WI38 (cell line): Measurements from ENCODE around the gene PDE4DIP.
"Not testable (repeated sequence)": the region's sequence is repeated elsewhere in the genome, so short reads cannot be mapped to it uniquely, and the experiment has no call there.

Experiments
- H3K4me3 ChIP-seq: 2 replicates; pipeline ENCODE4 v1.5.1; 2011; ENCODE audit warnings: low read depth, mild to moderate bottlenecking, control low read depth, low read length

Gene PDE4DIP

DNA sequence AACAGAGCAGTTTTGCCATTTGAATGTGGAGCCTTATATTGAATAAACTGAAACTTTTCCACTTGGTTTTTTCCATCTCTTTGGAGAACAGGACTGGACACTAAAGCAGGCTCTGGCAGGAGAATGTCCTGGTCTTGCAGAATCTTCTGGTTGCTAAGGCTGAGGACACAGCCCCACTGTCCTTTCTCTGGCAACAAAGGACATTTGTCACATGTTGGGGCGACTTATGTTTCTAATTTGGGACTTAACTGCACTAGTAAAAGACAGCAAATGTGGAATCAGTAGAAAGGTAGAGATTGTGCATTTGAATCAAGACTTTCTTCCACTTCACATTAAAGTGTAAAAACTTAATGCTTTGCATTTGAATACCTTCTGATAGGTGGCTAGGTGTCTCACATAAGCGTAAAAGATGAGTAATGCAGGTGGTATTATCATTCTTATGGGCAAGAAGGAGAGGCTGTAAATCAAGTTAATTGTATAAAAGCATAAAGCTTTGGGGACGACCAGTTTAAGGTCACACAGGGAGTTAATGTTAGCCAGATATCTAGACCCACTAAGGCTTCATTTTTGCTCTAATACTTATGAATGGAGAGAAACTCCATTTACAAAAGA lies 74.7 kb downstream of the PDE4DIP start:
- not testable (repeated sequence) for H3K4me3 ChIP-seq

DNA sequence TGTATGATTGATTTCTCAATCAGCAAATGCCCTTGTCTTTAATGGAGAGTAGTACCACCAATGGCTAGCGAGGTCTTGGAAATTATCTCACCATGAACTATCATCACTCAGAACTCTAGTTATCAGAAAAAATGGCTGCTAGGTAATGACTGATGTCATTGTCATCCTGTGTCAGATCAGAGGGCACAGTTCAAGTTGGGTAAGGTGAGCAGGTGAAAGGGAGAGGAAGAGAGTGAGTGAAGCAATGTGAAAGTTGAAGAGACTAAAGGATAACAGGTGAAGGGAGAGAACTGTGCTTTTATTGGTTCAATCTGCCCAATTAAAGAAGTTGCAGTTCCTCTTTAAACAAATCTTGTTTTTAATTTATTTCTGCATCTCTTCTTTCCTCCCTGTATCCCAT lies 76.8 kb downstream of the PDE4DIP start:
- not testable (repeated sequence) for H3K4me3 ChIP-seq

DNA sequence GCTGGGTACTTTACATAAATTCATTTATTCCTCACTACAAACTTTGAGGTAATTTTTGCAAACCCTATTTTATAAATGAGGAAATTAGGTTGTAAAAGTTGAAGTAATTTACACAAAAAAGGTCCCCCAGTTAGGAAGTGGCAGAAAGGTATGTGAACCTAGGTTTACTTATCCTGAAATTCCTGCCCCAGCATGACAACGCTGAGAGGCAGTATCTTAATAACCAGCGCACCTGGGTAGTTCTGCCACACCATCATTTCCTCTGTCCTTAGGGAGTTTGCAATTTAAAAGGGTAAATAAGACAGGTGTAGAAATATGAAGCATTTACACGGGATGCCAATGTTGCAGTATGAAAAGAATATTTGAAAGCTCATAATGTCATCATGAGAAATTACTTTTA lies 79.6 kb downstream of the PDE4DIP start:
- not testable (repeated sequence) for H3K4me3 ChIP-seq

DNA sequence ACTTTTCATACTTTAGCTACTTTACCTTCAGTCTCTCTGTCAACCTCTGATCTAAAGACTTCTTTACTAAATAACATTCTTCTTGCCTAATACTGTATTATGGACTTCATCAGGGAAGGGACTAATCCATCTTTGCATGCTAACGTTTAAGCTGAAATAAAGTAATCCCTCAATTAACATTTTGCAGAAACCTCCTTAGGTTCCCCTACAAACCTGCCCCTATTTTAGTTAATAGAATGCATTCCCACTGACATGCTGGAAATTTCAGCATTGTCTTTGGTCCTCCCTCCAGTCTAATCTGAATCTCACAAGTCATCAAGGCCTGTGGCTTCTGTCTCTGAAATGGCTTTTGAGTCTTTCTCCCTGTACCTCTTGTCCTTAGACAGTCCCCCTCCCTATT lies 83.4 kb downstream of the PDE4DIP start:
- H3K4me3 ChIP-seq, result not testable (repeated sequence)

DNA sequence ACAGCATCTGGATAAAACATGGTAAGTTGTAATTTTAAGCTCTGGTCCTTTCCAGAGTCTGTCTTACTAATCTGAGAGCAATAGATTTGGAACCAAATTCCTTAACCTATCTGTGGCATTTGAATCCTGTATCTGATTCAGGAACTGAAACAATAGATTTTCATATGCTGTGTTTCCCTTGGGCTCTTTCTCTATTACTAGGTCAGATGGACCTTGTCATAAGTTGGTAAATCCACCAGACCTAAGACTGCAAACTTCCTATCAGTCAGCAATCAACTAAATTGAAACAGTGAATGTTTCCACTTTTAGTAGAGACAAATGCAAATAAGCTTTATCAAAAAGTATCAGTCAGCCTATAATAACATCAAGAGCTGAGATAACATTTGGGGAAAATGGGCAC lies 85.0 kb downstream of the PDE4DIP start:
- not testable (repeated sequence) for H3K4me3 ChIP-seq

DNA sequence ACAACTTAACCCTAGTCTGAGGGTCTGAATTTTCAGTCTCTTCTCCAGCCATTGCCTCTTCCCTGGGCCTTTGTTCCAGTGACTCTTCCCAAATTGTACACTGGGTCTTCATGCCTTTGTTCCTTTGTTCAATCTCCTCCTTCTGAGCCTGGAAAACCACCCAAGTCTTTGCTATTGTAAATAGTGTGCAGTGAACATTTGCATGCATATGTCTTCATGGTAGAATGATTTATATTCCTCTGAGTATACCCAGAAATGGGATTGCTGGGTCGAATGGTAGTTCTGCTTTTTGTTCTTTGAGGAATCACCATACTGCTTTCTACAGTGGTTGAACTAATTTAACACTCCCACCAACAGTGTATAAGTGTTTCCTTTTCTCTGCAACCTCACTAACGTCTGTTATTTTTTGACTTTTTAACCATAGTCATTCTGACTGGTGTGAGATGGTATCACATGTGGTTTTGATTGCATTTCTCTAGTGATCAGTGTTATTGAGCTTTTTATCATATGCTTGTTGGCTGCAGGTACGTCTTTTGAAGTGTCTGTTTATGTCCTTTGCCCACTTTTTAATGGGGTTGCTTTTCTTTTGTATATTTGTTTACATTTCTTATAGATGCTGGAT lies 91.3 kb downstream of the PDE4DIP start:
- not testable (repeated sequence) for H3K4me3 ChIP-seq

DNA sequence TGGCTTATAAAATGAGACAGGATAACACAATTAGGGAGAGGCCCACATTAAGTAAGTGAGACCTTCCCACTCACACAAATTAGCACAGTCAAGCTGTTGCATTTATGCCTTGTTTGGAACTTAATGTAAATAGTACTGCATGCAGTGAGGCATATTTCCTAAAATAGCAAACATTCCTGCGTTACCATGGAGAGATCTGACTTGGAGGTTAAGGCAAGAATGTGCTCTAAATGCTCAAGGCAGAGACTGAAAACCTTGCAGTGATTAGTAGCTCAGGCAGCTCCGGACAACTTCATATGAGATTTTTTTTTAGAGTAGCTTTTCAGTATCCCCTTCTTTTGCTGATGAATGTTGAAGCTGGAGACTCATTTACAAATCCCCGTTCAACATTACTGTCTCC lies 98.7 kb downstream of the PDE4DIP start:
- not testable (repeated sequence) for H3K4me3 ChIP-seq

DNA sequence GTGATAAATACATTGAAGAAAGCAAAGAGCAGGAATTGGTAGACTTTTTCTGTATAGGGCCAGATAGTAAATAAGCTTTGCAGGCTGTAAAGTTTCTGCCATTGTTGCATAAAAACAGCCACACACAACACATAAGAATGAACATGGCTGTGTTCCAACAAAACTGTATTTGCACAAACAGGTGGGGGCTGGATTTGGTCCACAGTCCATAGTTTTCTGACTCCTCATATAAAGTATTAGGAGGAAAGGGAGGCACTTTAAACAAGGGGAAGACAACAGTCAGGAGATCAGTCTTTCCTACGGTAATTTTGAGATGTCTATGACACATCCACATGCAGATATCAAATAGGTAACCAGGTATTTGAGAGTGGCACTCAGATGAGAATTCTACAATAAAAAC lies 100.9 kb downstream of the PDE4DIP start:
- H3K4me3 ChIP-seq, result not testable (repeated sequence)

DNA sequence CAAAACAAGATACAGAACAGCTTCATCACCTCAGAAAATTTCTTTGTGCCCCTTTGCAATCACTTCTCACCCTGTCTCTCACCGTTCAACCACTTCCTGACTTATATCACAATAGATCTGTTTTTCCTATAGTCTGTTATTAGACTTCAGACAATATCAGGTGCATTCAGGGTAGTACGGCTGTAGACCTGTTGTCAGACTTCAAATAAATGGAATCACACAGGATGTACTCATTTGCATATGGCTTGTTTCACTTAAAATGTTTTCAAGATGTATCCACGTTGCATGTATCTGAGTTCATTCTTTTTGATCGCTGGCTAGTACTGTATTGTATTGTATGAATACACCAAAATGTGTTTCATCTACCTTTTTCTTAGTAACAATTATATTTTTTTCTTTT lies 104.5 kb downstream of the PDE4DIP start:
- not testable (repeated sequence) for H3K4me3 ChIP-seq

DNA sequence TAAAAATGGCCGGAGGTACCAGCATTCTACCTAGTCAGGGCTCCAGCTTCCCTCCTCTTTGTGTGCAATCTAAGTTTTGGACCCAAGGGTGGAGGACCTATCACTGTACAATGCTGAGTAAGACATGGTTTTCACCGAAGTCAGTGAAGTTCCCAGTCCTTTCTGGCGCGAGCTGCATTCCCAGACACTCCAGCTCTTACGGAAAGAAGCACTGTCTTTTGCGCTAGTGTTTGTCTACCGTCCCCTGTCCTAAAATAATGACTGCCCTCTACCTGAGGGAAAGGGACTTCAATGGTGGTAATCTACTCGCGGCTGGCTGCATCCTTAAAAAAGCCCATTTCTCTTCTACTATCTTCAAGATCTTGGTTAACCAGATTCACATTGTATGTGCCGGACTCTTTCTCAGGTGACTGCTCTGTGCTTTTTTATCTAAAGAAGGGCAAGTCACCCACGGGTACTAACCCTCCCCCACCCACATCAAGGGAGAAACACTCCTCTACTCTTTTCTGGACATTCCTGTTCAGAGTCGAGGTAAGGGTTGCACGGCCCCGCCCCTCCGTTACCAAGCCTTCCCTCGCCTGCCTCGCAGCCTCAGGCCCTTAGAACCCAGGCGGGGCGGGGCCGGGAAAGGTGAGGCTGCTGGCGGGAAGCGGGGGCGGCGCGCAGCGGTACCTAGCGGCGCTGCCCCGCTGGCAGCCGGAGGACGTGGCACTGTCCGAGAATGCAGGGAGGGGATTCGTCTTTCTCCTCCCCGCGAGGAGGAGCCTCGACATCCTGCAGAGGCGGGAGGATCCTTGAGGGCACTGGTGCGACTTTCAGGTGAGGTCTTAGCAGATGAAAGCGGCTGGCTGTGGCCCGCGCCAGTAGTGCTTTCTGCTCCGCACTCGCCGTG lies 107.4 kb downstream of the PDE4DIP start:
- peak overlapping the region; percentile 59 for H3K4me3 ChIP-seq

DNA sequence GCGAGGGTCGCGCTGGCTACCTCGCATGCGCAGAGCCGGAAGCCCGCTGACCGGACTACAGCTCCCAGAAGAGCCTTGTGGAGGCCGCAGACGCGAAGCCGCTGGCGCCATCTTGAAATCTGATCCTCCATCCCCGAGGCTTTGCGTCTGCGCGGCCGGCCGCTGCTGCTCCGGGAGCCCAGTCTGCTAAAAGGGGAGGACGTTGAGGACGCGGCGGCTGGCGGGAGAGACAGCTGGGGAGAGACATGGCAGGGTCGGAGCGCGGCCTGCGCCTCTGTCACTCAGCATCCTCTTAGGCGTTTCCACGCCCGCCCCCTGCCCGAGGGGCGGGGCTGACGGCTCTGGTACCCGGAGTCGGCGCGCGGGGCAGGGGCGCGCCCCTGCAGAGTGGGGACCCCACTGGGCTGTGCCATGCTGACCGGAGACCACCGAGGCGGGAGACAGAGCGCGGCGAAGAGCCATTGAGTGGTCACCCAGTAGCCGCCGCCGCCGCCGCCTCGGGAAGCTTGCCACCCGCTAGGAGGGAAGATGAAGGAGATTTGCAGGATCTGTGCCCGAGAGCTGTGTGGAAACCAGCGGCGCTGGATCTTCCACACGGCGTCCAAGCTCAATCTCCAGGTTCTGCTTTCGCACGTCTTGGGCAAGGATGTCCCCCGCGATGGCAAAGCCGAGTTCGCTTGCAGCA lies 108.2 kb downstream of the PDE4DIP start:
- peak overlapping the region; percentile 68 for H3K4me3 ChIP-seq

DNA sequence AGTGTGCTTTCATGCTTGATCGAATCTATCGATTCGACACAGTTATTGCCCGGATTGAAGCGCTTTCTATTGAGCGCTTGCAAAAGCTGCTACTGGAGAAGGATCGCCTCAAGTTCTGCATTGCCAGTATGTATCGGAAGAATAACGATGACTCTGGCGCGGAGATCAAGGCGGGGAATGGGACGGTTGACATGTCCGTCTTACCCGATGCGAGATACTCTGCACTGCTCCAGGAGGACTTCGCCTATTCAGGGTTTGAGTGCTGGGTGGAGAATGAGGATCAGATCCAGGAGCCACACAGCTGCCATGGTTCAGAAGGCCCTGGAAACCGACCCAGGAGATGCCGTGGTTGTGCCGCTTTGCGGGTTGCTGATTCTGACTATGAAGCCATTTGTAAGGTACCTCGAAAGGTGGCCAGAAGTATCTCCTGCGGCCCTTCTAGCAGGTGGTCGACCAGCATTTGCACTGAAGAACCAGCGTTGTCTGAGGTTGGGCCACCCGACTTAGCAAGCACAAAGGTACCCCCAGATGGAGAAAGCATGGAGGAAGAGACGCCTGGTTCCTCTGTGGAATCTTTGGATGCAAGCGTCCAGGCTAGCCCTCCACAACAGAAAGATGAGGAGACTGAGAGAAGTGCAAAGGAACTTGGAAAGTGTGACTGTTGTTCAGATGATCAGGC lies 108.8 kb downstream of the PDE4DIP start:
- H3K4me3 ChIP-seq, result peak overlapping the region; percentile 68

DNA sequence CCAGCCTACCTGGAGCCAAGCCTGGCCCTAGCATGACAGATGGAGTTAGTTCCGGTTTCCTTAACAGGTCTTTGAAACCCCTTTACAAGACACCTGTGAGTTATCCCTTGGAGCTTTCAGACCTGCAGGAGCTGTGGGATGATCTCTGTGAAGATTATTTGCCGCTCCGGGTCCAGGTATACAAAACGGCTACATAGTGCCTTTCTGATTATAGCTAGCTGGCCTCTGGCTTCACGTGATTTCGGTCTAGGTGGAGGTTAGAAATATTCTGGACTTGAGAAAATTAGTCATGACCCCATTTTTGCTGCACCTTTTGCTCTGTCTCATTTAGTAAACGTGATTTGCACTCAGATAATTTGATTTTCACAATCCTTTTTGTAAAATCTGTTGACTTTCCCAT lies 109.5 kb downstream of the PDE4DIP start:
- peak overlapping the region; percentile 68 for H3K4me3 ChIP-seq

DNA sequence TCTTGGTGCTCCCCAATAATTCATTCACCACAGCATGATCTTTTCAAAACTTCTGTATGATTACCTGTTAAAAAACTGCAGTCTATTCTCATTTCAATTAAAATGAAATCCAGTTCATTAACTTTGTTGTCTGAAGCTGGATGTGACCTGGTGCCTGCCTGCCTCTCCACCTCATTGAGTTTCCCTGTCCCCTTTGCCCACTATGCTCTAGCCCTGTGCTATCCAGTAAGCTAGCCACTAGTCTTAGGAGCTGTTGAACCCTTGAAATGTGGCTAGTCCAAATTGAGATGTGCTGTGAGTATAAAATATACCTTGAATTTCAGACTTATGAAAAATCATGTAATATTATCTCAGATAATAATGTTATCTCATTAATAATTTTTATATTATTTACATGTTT lies 114.1 kb downstream of the PDE4DIP start:
- H3K4me3 ChIP-seq, result not testable (repeated sequence)

DNA sequence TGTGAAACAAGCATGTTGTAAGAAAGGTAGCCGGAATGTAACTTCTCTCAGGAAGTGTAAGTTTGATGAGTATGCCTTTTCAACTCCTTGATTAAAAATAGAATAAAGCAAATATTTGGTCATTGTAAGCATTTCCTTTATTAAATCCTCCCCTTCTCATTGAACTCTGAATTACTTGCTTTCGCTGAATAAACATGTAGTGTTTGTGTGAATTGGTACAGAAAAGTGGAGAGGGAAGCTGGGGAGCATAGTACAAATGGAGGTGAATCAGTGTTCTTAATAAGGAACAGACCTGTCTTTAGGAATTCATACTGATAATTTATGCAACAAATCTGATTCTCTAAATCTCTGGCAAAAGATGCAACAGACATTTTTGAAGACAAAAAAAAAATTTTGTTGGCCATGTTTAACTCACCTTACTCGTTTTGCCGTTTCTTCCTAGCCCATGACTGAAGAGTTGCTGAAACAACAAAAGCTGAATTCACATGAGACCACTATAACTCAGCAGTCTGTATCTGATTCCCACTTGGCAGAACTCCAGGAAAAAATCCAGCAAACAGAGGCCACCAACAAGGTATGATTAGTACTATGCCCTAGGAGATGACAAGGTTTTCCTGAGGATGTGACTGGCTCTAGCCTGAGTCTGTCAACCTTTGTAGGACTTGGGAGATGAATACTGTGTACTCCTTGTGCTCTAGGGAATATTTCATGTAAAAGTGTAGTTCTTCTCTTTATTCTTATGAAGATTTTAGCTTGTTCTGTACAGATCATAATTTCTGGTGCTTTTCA lies 116.2 kb downstream of the PDE4DIP start:
- not testable (repeated sequence) for H3K4me3 ChIP-seq

DNA sequence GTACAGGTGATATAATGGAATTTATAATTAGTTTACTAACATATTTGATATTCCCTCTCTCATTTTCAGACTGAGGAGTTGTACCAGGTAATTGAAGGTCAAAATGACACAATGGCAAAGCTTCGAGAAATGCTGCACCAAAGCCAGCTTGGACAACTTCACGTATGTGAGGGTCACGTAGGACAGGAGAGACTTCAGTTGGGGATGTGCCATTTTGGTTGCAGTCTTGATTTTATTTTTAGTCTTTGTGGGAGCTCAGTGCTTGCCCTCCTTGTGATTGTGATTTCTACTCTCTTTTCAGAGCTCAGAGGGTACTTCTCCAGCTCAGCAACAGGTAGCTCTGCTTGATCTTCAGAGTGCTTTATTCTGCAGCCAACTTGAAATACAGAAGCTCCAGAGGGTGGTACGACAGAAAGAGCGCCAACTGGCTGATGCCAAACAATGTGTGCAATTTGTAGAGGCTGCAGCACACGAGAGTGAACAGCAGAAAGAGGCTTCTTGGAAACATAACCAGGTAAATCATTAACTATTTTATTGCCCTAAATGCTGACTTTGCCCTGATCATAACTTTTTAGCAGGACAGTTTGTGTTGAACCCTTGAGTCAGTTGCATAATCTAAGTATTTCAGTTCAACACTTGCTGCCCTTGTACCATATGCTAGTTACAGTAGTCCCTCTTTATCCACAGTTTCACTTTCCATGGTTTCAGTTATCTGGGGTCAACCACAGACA lies 118.1 kb downstream of the PDE4DIP start:
- H3K4me3 ChIP-seq, result not testable (repeated sequence)

DNA sequence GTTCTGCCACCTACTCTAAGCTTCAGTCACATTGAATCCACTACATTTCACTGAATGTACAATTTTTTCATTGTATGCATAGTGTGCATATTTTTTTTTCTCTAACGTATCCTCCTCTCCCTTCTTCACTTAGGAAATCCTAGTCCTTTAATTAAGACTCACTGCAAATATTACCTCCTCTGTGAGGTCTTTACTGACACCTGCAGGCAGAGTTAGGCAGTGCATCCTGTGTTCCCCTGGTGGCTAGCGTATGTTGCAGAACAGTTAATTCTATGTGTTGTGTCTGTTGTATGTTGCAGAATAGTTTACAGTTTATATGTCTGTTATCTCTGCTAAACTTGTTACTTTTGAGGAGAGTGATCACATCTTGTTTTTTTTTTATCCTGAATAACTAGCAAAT lies 121.9 kb downstream of the PDE4DIP start:
- H3K4me3 ChIP-seq, result not testable (repeated sequence)

DNA sequence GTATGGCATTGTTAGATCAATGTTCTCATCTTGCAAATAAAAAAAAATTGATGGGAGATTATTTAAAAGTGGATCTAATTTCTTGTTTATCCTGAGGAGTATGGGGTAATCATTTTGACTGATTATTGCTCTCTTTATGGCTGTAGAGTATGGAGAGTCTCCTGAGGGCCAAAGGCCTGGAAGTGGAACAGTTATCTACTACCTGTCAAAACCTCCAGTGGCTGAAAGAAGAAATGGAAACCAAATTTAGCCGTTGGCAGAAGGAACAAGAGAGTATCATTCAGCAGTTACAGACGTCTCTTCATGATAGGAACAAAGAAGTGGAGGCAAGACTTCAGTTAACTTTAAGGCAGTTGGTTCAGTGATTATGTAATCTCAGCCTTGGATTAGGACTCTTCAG lies 123.4 kb downstream of the PDE4DIP start:
- not testable (repeated sequence) for H3K4me3 ChIP-seq

DNA sequence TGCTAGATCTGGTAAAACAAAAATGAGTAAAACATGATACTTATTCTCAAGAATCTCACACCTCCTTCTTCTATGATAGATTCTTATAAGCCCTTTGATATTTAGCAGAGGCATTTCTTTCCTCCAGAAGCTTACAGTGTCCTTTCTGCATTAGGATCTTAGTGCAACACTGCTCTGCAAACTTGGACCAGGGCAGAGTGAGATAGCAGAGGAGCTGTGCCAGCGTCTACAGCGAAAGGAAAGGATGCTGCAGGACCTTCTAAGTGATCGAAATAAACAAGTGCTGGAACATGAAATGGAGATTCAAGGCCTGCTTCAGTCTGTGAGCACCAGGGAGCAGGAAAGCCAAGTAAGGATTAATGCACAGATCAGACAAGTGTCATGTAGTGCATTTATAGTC lies 124.5 kb downstream of the PDE4DIP start:
- H3K4me3 ChIP-seq, result not testable (repeated sequence)
